ENCODE results near the gene CELSR1. TPM values are rescaled to one million over a fixed set of nuclear protein-coding genes. Genes with fewer than 3 reads are reported as not detected.

Gene CELSR1
- total RNA-seq, 1 donor from 2014 or later: 0.41 TPM

Other genes with a start within 250 kb of the CELSR1 start
- 74.1 and 74.4 TPM in 2 replicates for gene GTSE1, start 240.8 kb downstream of the CELSR1 start, total RNA-seq
- gene TRMU, start 201.9 kb downstream of the CELSR1 start, total RNA-seq: 65.2 and 69.8 TPM in 2 replicates
- gene GRAMD4, start 82.8 kb upstream of the CELSR1 start, total RNA-seq: 54.1 and 61.8 TPM in 2 replicates
- 59.1 and 60.2 TPM in 2 replicates for gene CERK, start 200.6 kb upstream of the CELSR1 start, total RNA-seq
- 32.5 and 32.8 TPM in 2 replicates for gene TBC1D22A, start 225.0 kb upstream of the CELSR1 start, total RNA-seq